Measurements from ENCODE around the gene ZNF30.

DNA sequence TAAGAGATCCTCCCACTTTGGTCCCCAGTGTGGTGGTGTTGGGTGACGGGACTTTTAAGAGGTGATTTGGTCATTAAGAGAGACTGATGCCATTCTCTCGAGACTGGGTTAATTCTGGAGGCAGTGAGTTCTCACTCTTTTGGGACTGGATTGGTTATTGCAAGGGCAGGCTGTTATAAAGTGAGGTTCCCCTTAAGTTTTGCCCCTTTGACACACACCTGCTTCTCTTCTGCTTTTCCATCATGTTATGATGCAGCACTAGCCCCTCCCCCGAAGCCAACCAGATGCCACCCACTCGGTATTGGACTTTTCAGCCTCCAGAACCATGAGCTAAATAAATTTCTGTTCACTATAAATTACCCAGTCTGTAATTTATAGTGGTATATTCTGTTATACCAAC is 57.1 kb downstream of the ZNF30 start:
- TF ChIP-seq, protein P1, sequence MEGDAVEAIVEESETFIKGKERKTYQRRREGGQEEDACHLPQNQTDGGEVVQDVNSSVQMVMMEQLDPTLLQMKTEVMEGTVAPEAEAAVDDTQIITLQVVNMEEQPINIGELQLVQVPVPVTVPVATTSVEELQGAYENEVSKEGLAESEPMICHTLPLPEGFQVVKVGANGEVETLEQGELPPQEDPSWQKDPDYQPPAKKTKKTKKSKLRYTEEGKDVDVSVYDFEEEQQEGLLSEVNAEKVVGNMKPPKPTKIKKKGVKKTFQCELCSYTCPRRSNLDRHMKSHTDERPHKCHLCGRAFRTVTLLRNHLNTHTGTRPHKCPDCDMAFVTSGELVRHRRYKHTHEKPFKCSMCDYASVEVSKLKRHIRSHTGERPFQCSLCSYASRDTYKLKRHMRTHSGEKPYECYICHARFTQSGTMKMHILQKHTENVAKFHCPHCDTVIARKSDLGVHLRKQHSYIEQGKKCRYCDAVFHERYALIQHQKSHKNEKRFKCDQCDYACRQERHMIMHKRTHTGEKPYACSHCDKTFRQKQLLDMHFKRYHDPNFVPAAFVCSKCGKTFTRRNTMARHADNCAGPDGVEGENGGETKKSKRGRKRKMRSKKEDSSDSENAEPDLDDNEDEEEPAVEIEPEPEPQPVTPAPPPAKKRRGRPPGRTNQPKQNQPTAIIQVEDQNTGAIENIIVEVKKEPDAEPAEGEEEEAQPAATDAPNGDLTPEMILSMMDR (IDR thresholded peaks at IDR 0.05), result no peak
- no peak for TF ChIP-seq POLR2A (IDR thresholded peaks at IDR 0.05)
